SKM-1 (cell line): ENCODE results near the gene RAF1.
"Not testable (repeated sequence)": the region's sequence is repeated elsewhere in the genome, so short reads cannot be mapped to it uniquely, and the experiment has no call there.

Source experiments
- DNase-seq: peaks from one replicate; lab custom pipeline; 2025; ENCODE audit not compliant: unreplicated experiment; lab: John Stamatoyannopoulos, UW

The RAF1 gene

DNA sequence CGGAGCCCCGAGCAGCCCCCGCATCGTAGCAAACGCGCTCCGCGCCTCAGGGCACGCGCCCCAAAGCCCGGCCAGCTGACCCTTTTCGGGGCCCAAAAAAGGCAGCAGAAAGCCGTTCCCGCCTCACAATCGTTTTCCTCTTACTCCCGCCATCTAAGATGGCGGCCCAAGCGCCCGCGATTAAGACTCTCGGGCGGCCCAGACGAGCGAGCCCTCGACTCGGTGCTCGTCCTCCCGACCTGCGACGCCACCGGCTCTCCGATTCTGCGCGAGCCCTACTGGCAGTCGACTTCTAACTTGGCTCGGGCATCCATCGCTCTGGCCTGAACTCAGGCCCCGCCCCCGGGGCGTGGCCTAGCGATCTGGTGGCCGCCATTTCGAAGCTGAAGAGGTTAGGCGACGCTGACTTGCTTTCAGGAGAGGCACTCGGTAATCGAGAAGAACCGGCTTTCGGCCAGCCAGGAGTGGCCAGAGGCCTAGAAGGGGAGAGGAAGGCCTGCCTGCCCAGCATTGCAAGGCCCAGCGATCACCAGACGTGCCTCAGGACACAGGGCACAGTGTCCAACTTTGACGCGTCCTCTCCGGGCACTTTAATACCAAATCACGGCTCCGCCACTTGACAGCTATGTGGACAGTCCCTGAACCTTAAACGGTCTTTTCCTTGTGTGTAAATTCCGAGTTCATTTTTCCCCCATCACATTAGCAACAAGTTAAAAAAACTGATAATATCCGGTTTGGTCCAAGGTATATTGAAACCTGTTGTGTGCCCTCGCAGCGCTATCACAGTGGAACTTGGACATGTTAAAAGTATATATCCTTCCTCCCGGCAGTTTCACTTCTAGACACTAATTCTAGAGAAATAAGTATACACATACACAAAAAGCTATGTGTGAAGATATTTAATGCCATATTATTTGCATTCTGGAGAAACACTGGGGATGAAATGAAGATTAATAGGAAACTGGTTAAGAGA, at the start of gene RAF1:
TSS of gene RAF1 (minus strand) at position 182 of the 973 bp plus-strand sequence. CDS start 45,396 bp downstream, outside the sequence.
- DNase-seq: peak; percentile 96

DNA sequence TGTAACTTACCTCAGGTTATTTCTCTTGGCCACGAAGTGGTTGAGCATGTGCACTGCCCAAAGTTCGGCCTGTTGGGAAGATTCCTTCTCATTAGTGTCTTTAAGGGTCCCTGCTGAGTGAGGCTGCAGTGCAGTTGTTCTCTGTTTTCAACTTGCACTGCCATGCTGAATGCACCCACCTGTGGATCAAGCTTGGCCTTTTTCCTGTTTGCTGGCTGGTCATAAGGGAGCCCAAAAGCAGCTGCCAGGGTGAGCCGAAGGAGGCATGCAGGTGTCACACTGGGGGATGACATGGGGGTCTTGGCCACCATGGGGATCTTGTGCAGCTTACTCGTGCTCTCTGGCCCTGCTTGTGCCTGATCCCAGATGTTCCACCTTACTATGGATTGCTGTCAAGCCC, 46.1 kb upstream of the RAF1 start:
- DNase-seq: no peak

DNA sequence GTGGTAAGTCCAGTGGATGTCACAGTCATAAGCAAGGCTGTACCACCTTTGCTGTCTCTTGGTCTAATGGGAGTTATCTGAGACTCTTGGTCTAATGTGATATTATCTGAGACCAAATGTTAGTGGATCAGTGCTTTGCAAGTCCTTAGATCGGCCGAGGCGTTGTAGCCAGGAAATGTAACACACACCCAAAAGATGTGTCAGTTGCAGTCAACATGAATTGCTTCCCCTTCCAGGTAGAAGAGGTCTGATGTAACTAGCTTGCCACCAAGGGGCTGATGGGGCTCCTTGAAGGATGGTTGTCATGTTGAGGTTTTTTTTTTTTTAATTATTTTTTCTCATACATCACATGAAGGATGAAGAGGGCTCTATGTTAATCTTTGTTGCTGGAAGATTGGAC, 45.4 kb upstream of the RAF1 start:
- DNase-seq: no peak

DNA sequence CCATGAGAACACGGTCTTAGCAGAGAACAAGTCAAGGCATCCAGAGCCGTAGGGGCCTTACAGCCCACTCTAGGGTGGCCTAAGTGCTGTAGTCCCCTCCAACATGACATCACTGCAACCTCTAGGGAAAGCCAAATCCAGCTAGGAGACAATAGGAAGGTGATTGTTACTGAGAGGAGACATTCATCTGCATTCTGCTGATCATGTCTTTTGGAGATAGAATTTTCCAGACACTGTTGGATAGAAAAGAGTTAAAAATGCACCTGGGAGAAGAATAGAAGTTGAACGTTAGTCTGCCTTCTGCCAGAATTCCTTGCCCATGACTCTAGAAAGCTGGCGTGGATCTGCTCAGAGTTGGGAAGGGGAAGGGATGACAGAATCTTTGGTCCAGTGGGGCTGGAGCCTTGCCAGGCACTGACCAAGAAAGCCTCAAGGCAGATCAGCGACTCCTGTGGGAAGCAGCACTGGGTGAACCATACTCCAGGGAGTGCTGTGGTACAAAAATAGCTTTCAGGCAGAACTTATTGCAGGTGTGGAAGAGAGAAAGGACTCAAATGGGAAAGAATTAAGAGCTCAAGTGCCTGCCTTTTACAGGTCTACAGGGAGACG, 44.8 kb upstream of the RAF1 start:
- DNase-seq: no peak

DNA sequence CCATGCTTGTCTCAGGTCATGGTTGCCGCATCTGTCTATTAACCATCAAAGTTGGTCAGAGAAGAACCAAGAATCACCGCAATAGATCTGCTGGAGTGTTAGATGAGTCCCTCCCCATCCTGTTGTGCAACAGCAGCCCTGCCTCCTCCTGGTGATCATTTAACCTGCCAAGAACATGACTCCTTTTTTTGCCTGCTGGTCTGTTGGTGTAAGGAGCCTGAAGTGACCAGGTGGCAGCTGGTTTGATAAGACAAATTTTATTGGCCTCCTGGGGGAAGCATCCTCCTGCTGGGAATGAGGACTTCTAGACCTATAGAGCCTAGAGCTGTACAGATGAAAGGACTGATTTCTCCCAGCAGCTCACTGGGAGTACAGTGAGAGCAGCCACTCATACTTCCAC, 43.5 kb upstream of the RAF1 start:
- peak; percentile 29 for DNase-seq

DNA sequence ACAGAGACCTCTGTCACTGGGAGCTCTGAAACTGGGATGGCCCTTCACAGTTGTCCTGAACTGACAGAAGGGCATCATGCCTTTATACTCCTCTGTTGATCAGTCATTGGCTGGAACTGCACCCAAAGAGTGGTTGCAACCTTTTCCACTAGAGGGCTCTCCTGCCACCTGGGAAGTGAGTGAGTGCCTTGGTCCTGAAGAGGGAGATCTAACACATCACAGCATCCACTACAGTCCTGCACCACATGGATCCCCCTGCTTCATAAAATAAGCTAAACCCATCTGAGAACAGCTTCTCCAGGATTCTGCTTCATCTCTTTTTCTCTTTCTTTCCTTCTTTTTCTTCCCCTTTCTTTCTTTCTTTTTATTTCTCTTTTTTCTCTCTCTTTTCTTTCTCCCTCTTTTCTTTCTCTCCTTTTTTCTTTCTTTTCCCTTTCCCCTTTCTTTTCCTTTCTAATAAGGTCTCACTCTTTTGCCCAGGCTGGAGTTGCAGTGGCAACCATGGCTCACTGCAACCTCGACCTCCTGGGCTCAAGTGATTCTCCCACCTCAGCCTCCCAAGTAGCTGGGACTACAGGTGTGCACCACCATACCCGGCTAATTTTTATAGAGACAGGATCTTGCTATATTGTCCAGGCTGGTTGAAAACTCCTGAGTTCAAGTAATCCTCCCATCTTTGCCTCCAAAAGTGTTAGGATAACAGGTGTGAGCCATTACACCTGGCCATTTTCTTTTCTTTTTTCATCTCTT, 42.8 kb upstream of the RAF1 start:
- DNase-seq: peak; percentile 83

DNA sequence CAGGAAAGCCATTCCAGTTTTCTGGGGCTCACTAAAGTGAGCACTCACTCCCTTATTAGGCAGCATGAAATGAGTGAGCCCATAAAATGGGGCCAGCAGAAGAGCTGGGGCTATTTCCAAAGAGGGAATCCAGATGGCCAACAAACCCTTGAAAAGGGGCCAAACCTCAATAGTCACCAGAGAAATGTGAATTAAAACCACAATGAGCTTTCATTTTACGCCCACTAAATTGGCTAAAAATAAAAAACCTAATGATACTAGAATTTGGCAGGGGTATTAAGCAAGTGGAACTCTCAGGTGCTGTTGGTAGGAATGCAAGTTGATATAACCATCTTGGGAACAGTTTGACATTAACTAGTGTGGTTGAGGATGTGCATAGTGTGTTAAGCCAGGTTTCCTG, 42.1 kb upstream of the RAF1 start:
- no peak for DNase-seq

DNA sequence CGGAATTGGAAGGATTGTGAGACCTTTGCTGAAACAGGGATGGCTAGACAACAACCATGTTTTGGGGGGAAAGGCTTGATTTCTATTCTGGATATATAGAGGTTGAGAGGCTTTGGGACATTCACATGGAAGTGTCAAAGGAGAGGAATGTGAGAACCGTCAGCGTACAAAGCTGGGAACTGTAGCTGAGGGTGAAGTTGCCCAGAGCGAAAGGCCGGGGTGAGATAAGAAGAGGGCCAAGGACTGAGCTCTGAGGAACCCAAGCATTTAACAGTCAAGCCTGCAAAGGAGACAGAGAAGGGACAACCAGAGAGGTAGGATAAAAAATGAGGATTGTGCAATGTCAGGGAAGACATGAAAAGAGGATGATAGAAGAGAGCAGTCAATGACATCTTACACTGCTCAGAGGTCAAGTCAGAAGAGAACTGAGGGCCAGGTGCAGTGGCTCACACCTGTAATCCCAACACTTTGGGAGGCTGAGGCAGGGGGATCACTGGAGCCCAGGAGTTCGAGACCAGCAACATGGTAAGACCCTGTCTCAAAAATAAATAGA, 41.5 kb upstream of the RAF1 start:
- no peak for DNase-seq

DNA sequence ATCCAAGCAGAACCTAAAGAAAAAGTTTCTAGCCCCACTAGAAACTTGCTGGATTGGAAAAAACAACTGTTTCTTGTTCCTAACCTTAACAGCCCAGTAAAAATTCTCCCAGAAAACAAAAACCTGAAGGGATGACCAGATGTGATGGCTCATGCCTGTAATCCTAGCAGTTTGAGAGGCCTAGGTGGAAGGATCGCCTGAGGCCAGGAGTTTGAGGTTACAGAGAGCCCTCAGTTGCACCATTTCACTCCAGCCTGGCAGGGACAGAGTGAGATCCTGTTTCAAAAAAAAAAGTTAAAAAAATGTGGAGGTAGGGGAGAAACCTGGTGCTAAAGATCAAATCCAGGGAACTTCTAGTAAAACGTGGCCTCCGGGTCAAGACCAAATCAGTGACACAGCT, 38.6 kb upstream of the RAF1 start:
- DNase-seq: no peak

DNA sequence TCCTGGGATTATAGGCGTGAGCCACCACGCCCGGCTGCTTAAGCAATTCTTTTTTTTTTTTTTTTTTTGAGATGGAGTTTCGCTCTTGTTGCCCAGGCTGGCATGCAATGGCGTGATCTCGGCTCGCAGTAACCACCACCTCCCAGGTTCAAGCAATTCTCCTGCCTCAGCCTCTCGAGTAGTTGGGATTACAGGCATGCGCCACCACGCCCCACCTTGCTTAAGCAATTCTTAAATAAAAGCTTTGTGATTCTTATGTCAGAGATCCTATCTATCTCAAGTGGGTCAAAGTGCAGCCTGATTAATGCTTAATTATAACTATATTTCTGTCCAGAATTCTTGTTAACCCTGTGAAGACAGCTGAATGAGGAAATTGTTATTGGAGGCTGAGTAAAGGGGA, 37.7 kb upstream of the RAF1 start:
- DNase-seq: not testable (repeated sequence)

DNA sequence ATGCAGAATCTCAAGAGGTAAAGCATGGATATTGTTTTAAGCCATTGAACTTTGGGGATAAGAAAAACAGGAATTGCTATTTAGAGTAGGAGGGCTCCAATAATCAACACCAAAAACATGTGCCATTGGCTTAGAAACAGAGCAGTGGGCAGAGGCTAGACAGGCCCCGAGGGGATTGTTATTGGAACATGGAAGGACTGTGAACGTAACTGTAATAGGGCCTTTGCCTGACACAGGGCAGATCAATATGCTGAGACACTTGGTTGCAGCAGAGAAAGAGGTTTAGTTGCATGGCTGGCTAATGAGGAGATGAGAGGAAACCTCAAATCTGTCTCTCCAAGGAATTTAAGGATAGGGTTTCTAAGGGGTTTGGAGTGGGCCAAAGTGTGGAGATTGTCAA, 36.9 kb upstream of the RAF1 start:
- DNase-seq: no peak

DNA sequence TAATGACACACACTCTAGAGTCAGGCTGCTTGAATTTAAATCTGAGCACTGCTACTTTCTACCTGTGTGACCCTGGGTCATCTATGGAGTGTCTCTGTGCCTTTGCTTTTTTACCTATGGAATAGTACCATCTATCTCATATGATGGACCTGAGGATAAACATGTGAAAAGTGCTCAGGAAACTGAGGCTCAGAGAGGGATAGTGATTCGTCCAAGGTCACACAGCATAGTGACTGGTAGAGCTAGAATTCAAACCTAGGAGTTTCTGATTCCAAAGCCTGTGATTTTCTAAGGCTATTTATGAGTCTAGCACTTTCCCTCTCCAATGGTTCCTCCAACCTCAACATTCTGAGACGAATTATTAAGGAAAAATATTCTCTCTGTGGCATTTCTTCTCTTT, 32.0 kb upstream of the RAF1 start:
- no peak for DNase-seq

DNA sequence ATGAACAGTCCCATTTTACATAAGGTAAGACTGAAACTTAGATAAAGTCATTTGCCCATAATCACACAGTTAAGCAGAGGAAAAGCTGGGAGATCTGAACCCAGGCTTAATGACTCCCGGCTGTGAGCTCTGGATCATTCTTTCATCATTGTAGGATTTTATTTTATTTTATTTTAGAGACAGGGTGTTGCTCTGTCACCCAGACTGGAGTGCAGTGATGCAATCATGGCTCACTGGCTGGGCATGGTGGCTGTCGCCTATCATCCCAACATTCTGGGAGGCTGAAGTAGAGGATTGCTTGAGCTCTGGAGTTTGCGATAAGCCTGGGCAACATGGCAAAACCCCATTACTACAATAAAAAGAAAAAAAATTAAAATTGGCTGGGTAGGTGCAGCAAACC, 31.2 kb upstream of the RAF1 start:
- DNase-seq: no peak

DNA sequence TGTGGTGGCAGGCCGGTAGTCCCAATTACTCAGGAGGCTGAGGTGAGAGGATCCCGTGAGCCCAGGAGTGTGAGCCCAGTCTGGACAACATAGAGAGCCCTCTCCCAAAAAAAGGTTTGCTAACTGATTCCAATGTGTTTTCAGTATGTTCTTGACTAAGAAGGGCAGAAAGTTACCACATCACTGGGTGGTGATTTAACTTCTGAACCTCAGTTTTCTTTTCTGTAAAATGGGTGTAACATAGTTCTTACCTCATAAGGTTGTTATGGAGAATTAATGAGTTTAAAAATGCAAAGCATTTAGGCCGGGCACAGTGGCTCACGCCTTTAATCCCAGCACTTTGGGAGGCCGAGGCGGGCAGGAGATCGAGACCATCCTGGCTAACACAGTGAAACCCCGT, 28.5 kb upstream of the RAF1 start:
- no peak for DNase-seq

DNA sequence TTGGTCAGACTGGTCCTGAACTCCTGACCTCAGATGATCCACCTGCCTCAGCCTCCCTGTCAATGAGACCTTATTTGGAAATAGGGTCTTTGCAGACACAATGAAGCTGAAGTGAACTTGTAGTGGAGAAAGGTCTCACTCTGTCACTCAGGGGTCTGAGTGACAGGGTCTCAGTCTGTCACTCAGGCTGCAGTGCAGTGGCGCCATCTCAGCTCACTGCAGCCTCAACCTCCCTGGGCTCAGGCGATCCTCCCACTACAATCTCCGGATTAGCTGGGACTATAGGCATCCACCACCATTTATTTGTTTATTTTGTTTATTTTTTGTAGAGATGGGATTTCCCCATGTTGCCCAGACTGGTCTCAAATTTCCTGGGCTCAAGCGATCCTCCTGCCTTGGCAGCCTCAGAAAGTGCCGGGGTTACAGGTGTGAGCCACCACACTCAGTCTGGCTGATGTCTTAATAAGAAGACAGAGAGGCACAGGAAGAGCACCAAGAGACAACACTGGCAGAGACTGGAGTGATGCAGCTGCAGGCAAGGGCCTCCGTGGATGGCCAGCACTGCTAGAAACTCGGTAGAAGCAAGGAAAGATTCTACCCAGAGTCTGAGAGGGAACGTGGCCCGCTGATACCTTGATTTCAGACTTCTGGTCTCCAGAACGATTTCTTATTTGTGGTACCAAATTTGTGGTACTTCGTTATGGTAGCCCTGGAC, 26.2 kb upstream of the RAF1 start:
- DNase-seq: no peak

DNA sequence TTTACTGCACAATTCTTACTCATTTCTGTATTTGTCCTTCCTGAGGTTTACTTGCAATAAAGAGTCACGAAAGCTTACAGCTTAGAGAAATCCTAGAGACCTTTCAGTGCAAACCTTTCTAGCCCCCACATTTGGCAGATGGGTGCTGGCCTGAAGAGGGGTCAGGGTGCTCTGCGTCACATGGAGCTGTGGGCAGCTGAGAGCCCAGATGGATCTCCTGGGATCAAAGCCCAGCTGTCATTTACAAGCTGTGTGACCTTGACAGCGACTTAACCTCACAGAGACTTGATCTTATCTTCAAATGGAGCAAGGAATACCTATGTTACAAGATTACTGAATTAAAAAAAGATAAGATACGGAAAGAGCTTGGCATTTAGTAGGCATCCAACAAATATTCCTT, 24.0 kb upstream of the RAF1 start:
- DNase-seq: no peak

DNA sequence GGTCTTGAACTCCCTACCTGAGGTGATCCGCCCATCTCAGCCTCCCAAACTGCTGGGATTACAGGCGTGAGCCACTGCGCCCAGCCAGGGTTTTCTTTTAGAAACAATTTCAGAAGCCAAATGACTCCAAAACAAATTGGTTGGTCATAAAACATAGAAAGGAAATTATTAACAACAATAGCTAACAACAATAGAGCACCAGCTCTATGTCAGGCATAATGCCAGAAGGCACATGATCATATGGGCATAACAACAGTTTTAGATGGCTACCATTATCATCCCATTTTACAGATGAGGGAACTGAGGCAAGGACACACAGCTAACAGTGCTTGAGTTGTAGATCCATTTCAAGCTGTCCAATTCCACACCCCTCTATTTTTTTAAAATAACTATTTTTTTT, 22.2 kb upstream of the RAF1 start:
- no peak for DNase-seq

DNA sequence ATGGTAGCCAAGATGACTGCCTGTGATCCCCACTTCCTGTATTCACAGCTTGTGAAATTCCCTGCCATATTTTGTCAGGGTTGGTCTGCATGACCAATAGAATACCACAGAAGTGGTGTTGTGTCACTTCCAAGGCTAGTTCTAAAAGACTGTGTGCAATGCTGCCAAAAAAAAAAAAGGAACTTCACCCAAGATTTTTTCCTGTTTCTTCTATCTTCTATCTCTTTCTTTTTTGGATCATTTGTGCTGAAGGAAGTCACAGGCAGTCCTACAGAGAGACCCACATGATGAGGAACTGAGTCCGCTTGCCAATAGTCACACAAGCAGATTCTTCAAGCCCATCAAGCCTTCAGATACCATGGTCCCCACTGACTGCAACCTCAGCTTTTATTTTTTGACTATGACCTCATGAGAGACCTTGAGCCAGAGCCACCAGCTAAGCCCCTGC, 18.1 kb upstream of the RAF1 start:
- peak; percentile 95 for DNase-seq

DNA sequence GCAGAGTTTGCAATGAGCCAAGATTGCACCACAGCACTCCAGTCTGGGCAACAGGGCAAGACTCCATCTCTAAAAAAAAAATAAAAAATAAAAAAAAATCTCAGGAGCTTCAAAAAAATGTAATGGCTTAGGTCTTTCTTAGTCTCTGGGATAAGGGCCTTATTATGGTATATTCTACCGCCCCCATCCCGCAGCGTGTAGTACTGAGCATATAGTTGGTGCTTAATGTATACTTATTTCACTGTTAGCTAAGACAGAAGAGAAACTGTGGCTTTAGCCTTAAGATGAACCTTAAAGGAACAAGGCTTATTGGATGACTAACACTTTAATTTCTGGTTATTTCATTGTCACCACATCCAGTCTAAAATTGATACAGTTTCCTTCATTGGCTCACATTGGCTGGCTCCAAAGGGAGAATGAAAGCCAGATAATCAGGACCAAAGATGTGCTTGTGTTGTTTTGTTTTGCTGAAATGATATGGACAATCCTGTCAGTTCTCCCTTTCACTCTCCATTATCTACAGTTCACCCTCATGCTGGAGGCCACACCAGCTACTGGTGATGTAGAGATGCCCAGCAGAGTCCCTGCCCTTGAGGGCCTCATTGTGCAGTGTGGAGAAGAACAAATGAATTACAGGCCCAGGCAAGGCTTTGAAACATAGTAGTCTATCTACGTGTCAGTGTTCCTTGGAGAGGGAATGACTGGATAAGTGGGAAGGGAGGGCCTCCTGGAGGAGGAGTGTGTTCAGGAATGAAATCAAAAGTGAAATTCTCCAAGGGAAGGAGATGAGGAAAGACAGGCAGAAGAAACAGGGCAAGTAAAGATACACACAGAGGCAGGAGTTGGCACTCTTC, 17.4 kb upstream of the RAF1 start:
- no peak for DNase-seq

DNA sequence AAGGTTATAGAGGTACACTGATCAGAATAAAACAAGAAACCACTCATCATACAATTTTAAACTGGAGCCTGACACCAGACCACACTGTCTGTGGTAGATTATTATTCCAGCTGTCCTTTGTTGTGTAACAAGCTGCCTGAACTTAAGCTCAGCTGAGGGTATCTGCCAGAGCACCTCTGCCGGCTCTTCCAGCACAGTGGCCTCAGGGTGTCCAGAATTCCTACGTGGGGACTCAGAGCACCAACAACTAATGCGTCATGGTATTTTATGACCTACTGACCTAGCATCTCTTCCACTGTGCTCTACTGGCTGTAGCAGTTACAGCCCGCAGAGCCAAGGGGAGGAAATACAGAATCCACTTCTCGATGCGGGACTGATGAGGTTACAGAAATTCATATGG, 15.6 kb upstream of the RAF1 start:
- no peak for DNase-seq
